Measurements from ENCODE around the gene SFTA2. TPM values are rescaled to one million over a fixed set of nuclear protein-coding genes. Genes with fewer than 3 reads are reported as not detected.
"Not testable (repeated sequence)": the region's sequence is repeated elsewhere in the genome, so short reads cannot be mapped to it uniquely, and the experiment has no call there.

The SFTA2 gene
- total RNA-seq, 1 experiment from 2014 or later = not detected

GRCh38 chr6:30972816-30973215 lies 40.8 kb upstream of the SFTA2 start:
- H3K4me3 Mint-ChIP-seq (ENCODE audit: unreplicated experiment) = no peak overlapping the region
- H3K9me3 Mint-ChIP-seq (ENCODE audit: unreplicated experiment) = no peaks in the 10 kb centered on the region
- H3K36me3 Mint-ChIP-seq (ENCODE audit: insufficient read depth, unreplicated experiment) = no peaks in the 10 kb centered on the region
- no TSS peak for BruUV-seq (replicated peaks)
- TF ChIP-seq CTCF (IDR thresholded peaks at IDR 0.05; ENCODE audit: unreplicated experiment) = no peak
- POLR2A ChIA-PET = interaction anchor here (0.8 to 1.6 kb wide), 4 partner anchors 9 to 89 kb away, joined by 3 to 4 read pairs (median 4); no protein-coding TSS in a partner anchor
- intact Hi-C loops (cut with micrococcal nuclease) = no loop called here
- CTCF ChIA-PET = no interaction called here
- DNase-seq (ENCODE audit: unreplicated experiment) = no peak
- H3K4me1 Mint-ChIP-seq (ENCODE audit: insufficient read depth, unreplicated experiment) = peaks cover under 1% of the 10 kb centered on the region
- H3K27me3 Mint-ChIP-seq (ENCODE audit: insufficient read depth, unreplicated experiment) = no peaks in the 10 kb centered on the region
- H3K27ac Mint-ChIP-seq (ENCODE audit: low read depth, unreplicated experiment) = no peak overlapping the region

- POLR2A ChIA-PET = no interaction called here
- Mint-ChIP-seq H3K4me3 (ENCODE audit: unreplicated experiment) (no peak overlapping the region), H3K4me1 (ENCODE audit: insufficient read depth, unreplicated experiment) (no peaks in the 10 kb centered on the region), H3K9me3 (ENCODE audit: unreplicated experiment) (no peaks in the 10 kb centered on the region), H3K36me3 (ENCODE audit: insufficient read depth, unreplicated experiment) (no peaks in the 10 kb centered on the region), H3K27ac (ENCODE audit: low read depth, unreplicated experiment) (no peak overlapping the region), H3K27me3 (ENCODE audit: insufficient read depth, unreplicated experiment) (no peaks in the 10 kb centered on the region)
- no peak for TF ChIP-seq CTCF (IDR thresholded peaks at IDR 0.05; ENCODE audit: unreplicated experiment)
- DNase-seq (ENCODE audit: unreplicated experiment) = no peak
- CTCF ChIA-PET = interaction anchor here (0.6 to 0.9 kb wide), 2 partner anchors 67 to 1185 kb away, joined by 3 read pairs; no protein-coding TSS in a partner anchor
- intact Hi-C loops (cut with micrococcal nuclease) = no loop called here
- no TSS peak for BruUV-seq (replicated peaks)
Measured at GRCh38 chr6:30970946-30971345, 39.0 kb upstream of the SFTA2 start.

- H3K27ac Mint-ChIP-seq (ENCODE audit: low read depth, unreplicated experiment); H3K36me3 Mint-ChIP-seq (ENCODE audit: insufficient read depth, unreplicated experiment); H3K4me1 Mint-ChIP-seq (ENCODE audit: insufficient read depth, unreplicated experiment); DNase-seq (ENCODE audit: unreplicated experiment); BruUV-seq (replicated peaks); intact Hi-C loops (cut with micrococcal nuclease); H3K4me3 Mint-ChIP-seq (ENCODE audit: unreplicated experiment); H3K9me3 Mint-ChIP-seq (ENCODE audit: unreplicated experiment); CTCF ChIA-PET; H3K27me3 Mint-ChIP-seq (ENCODE audit: insufficient read depth, unreplicated experiment): not testable (repeated sequence)
- POLR2A ChIA-PET = interaction anchor here (0.8 kb wide), 1 partner anchor 13 kb away, joined by 3 read pairs; no protein-coding TSS in a partner anchor
Measured at GRCh38 chr6:30969171-30969570, 37.2 kb upstream of the SFTA2 start.

GRCh38 chr6:30966154-30966553 lies 34.2 kb upstream of the SFTA2 start:
- no peak for TF ChIP-seq CTCF (IDR thresholded peaks at IDR 0.05; ENCODE audit: unreplicated experiment)
- peak overlapping the region; percentile 26 for H3K27ac Mint-ChIP-seq (ENCODE audit: low read depth, unreplicated experiment)
- ChIA-PET CTCF (interaction anchor here (0.6 kb wide), 1 partner anchor 137 kb away, joined by 3 read pairs; no protein-coding TSS in a partner anchor), POLR2A (interaction anchor here (1.0 kb wide), 1 partner anchor 16 kb away, joined by 4 read pairs; no protein-coding TSS in a partner anchor)
- H3K36me3 Mint-ChIP-seq (ENCODE audit: insufficient read depth, unreplicated experiment) = peaks cover 7% of the 10 kb centered on the region
- DNase-seq (ENCODE audit: unreplicated experiment) = no peak
- no TSS peak for BruUV-seq (replicated peaks)
- H3K4me3 Mint-ChIP-seq (ENCODE audit: unreplicated experiment) = no peak overlapping the region
- H3K27me3 Mint-ChIP-seq (ENCODE audit: insufficient read depth, unreplicated experiment) = no peaks in the 10 kb centered on the region
- intact Hi-C loops (cut with micrococcal nuclease) = no loop called here
- peaks cover 17% of the 10 kb centered on the region for H3K4me1 Mint-ChIP-seq (ENCODE audit: insufficient read depth, unreplicated experiment)
- no peaks in the 10 kb centered on the region for H3K9me3 Mint-ChIP-seq (ENCODE audit: unreplicated experiment)

- peak overlapping the region; percentile 26 for H3K27ac Mint-ChIP-seq (ENCODE audit: low read depth, unreplicated experiment)
- TF ChIP-seq CTCF (IDR thresholded peaks at IDR 0.05; ENCODE audit: unreplicated experiment) = no peak
Measured at GRCh38 chr6:30965140-30965601, 33.2 kb upstream of the SFTA2 start.

More at GRCh38 chr6:30965140-30965601, 33.2 kb upstream of the SFTA2 start:
- intact Hi-C loops (cut with micrococcal nuclease) = no loop called here
- peaks cover 21% of the 10 kb centered on the region for H3K4me1 Mint-ChIP-seq (ENCODE audit: insufficient read depth, unreplicated experiment)
- H3K27me3 Mint-ChIP-seq (ENCODE audit: insufficient read depth, unreplicated experiment) = no peaks in the 10 kb centered on the region
- no peak for DNase-seq (ENCODE audit: unreplicated experiment)
- CTCF ChIA-PET = no interaction called here
- no TSS peak for BruUV-seq (replicated peaks)
- H3K9me3 Mint-ChIP-seq (ENCODE audit: unreplicated experiment) = no peaks in the 10 kb centered on the region
- POLR2A ChIA-PET = no interaction called here
- H3K36me3 Mint-ChIP-seq (ENCODE audit: insufficient read depth, unreplicated experiment) = peaks cover 7% of the 10 kb centered on the region
- no peak overlapping the region for H3K4me3 Mint-ChIP-seq (ENCODE audit: unreplicated experiment)

Measured in MCF 10A (cell line).